IgD-negative memory B cell (primary cell): ENCODE measurements around the gene PRKCE. TPM values are rescaled to one million over a fixed set of nuclear protein-coding genes. Genes with fewer than 3 reads are reported as not detected.

Experiments used
- H3K27ac Mint-ChIP-seq, 3 donors: one replicate each; pipeline ENCODE4 v1.8.0; 2020 to 2022; ENCODE audit warnings: mild to moderate bottlenecking in 3 of 3, mixed read lengths in 3 of 3, moderate library complexity in 1 of 3
- H3K27me3 Mint-ChIP-seq: one replicate; pipeline ENCODE4 v1.8.0; 2021; ENCODE audit warnings: mixed read lengths
- H3K36me3 Mint-ChIP-seq: one replicate; pipeline ENCODE4 v1.8.0; 2020; ENCODE audit warnings: mild to moderate bottlenecking, mixed read lengths
- H3K4me1 Mint-ChIP-seq, 3 donors: one replicate each; pipeline ENCODE4 v1.8.0; 2020 to 2022; ENCODE audit warnings: mixed read lengths in 3 of 3, mild to moderate bottlenecking in 1 of 3
- H3K4me3 Mint-ChIP-seq, 4 donors: one replicate each; pipeline ENCODE4 v1.8.0; 2020 to 2022; ENCODE audit warnings: mild to moderate bottlenecking in 4 of 4, mixed read lengths in 4 of 4, moderate library complexity in 3 of 4
- H3K9me3 Mint-ChIP-seq, 3 donors: one replicate each; pipeline ENCODE4 v1.8.0; 2020 to 2021; ENCODE audit warnings: mixed read lengths in 3 of 3, mild to moderate bottlenecking in 1 of 3
- polyA plus RNA-seq: library from polyadenylated mRNA; unstranded; fragments of 300-500 nt; fragmentation: Illumina TruSeq; gene quantifications from one replicate; pipeline ENCODE4 v1.2.3, GENCODE V29; 2021

Gene PRKCE
- polyA plus RNA-seq, 1 donor from 2014 or later, result 12.7 TPM

GRCh38 chr2:46153996-46154753 is 502.7 kb downstream of the PRKCE start:
- H3K4me3 Mint-ChIP-seq, result no peak overlapping the region
- no peak overlapping the region for H3K27ac Mint-ChIP-seq
- H3K36me3 Mint-ChIP-seq, result peaks cover 15% of the 10 kb centered on the region
- no peaks in the 10 kb centered on the region for H3K9me3 Mint-ChIP-seq
- H3K4me1 Mint-ChIP-seq, result no peaks in the 10 kb centered on the region
- H3K27me3 Mint-ChIP-seq, result no peaks in the 10 kb centered on the region

GRCh38 chr2:46157072-46157965 is 505.8 kb downstream of the PRKCE start:
- Mint-ChIP-seq H3K9me3 (no peaks in the 10 kb centered on the region), H3K27me3 (no peaks in the 10 kb centered on the region), H3K27ac (no peak overlapping the region), H3K4me3 (no peak overlapping the region), H3K36me3 (peaks cover 15% of the 10 kb centered on the region), H3K4me1 (peaks cover 0 to 2% (median 0%) of the 10 kb centered on the region in 3 donors)

- Mint-ChIP-seq H3K4me1 (peaks cover 0 to 2% (median 0%) of the 10 kb centered on the region in 3 donors), H3K36me3 (peaks cover 15% of the 10 kb centered on the region), H3K27ac (no peak overlapping the region), H3K4me3 (no peak overlapping the region), H3K9me3 (no peaks in the 10 kb centered on the region), H3K27me3 (no peaks in the 10 kb centered on the region)
These were observed 506.5 kb downstream of the PRKCE start for GRCh38 chr2:46157966-46158310.

- no peaks in the 10 kb centered on the region for H3K27me3 Mint-ChIP-seq
- H3K36me3 Mint-ChIP-seq, result peaks cover 15% of the 10 kb centered on the region
- H3K4me1 Mint-ChIP-seq, result peaks cover 0 to 2% (median 0%) of the 10 kb centered on the region in 3 donors
- H3K4me3 Mint-ChIP-seq, result no peak overlapping the region
- no peaks in the 10 kb centered on the region for H3K9me3 Mint-ChIP-seq
- no peak overlapping the region for H3K27ac Mint-ChIP-seq
These were observed 507.2 kb downstream of the PRKCE start for GRCh38 chr2:46158661-46159060.

- peaks cover 0 to 2% (median 0%) of the 10 kb centered on the region in 3 donors for H3K4me1 Mint-ChIP-seq
- H3K9me3 Mint-ChIP-seq, result no peaks in the 10 kb centered on the region
- no peak overlapping the region for H3K27ac Mint-ChIP-seq
- peaks cover 13% of the 10 kb centered on the region for H3K36me3 Mint-ChIP-seq
- H3K4me3 Mint-ChIP-seq, result no peak overlapping the region
- no peaks in the 10 kb centered on the region for H3K27me3 Mint-ChIP-seq
These were observed 508.9 kb downstream of the PRKCE start for GRCh38 chr2:46160326-46160725.

GRCh38 chr2:46161315-46161714 is 509.8 kb downstream of the PRKCE start:
- Mint-ChIP-seq H3K27ac (peak overlapping the region in 1 of 3 donors; percentile 82), H3K4me1 (peaks cover 0 to 2% (median 0%) of the 10 kb centered on the region in 3 donors), H3K9me3 (no peaks in the 10 kb centered on the region), H3K36me3 (peaks cover 13% of the 10 kb centered on the region), H3K27me3 (no peaks in the 10 kb centered on the region), H3K4me3 (no peak overlapping the region)

- Mint-ChIP-seq H3K27ac (peak overlapping the region in 1 of 3 donors; percentile 82), H3K36me3 (peaks cover 9% of the 10 kb centered on the region), H3K27me3 (no peaks in the 10 kb centered on the region), H3K4me3 (no peak overlapping the region), H3K4me1 (peaks cover 0 to 2% (median 0%) of the 10 kb centered on the region in 3 donors), H3K9me3 (no peaks in the 10 kb centered on the region)
These were observed 510.4 kb downstream of the PRKCE start for GRCh38 chr2:46161911-46162310.

GRCh38 chr2:46162329-46163097 is 511.0 kb downstream of the PRKCE start:
- peaks cover 9% of the 10 kb centered on the region for H3K36me3 Mint-ChIP-seq
- H3K4me1 Mint-ChIP-seq, result peaks cover 0 to 2% (median 0%) of the 10 kb centered on the region in 3 donors
- no peaks in the 10 kb centered on the region for H3K27me3 Mint-ChIP-seq
- no peak overlapping the region for H3K27ac Mint-ChIP-seq
- H3K9me3 Mint-ChIP-seq, result no peaks in the 10 kb centered on the region
- H3K4me3 Mint-ChIP-seq, result no peak overlapping the region

- Mint-ChIP-seq H3K4me1 (peaks cover 0 to 2% (median 0%) of the 10 kb centered on the region in 3 donors), H3K9me3 (no peaks in the 10 kb centered on the region), H3K36me3 (peaks cover 9% of the 10 kb centered on the region), H3K27ac (no peak overlapping the region), H3K4me3 (no peak overlapping the region), H3K27me3 (no peaks in the 10 kb centered on the region)
These were observed 511.6 kb downstream of the PRKCE start for GRCh38 chr2:46163098-46163430.

GRCh38 chr2:46163804-46164528 is 512.5 kb downstream of the PRKCE start:
- H3K27ac Mint-ChIP-seq, result no peak overlapping the region
- H3K27me3 Mint-ChIP-seq, result no peaks in the 10 kb centered on the region
- peaks cover 9% of the 10 kb centered on the region for H3K36me3 Mint-ChIP-seq
- H3K4me3 Mint-ChIP-seq, result peak overlapping the region in 1 of 4 donors; percentile 6
- H3K4me1 Mint-ChIP-seq, result peaks cover 0 to 2% (median 0%) of the 10 kb centered on the region in 3 donors
- H3K9me3 Mint-ChIP-seq, result no peaks in the 10 kb centered on the region

- peaks cover 4% of the 10 kb centered on the region for H3K36me3 Mint-ChIP-seq
- H3K27me3 Mint-ChIP-seq, result no peaks in the 10 kb centered on the region
- H3K27ac Mint-ChIP-seq, result no peak overlapping the region
- no peaks in the 10 kb centered on the region for H3K9me3 Mint-ChIP-seq
- peaks cover 0 to 2% (median 0%) of the 10 kb centered on the region in 3 donors for H3K4me1 Mint-ChIP-seq
- H3K4me3 Mint-ChIP-seq, result no peak overlapping the region
These were observed 513.2 kb downstream of the PRKCE start for GRCh38 chr2:46164529-46165301.

- Mint-ChIP-seq H3K4me1 (peaks cover 0 to 2% (median 0%) of the 10 kb centered on the region in 3 donors), H3K36me3 (peaks cover 9% of the 10 kb centered on the region), H3K27ac (no peak overlapping the region), H3K9me3 (no peaks in the 10 kb centered on the region), H3K4me3 (no peak overlapping the region), H3K27me3 (no peaks in the 10 kb centered on the region)
These were observed 514.4 kb downstream of the PRKCE start for GRCh38 chr2:46165916-46166315.

- H3K36me3 Mint-ChIP-seq, result peaks cover 7% of the 10 kb centered on the region
- no peak overlapping the region for H3K4me3 Mint-ChIP-seq
These were observed 515.9 kb downstream of the PRKCE start for GRCh38 chr2:46167406-46167805.

GRCh38 chr2:46167924-46168323 is 516.4 kb downstream of the PRKCE start:
- no peaks in the 10 kb centered on the region for H3K4me1 Mint-ChIP-seq
- H3K36me3 Mint-ChIP-seq, result peaks cover 6% of the 10 kb centered on the region
- no peak overlapping the region for H3K4me3 Mint-ChIP-seq
- no peaks in the 10 kb centered on the region for H3K9me3 Mint-ChIP-seq
- H3K27me3 Mint-ChIP-seq, result no peaks in the 10 kb centered on the region
- no peak overlapping the region for H3K27ac Mint-ChIP-seq

More at GRCh38 chr2:46167406-46167805, 515.9 kb downstream of the PRKCE start:
- Mint-ChIP-seq H3K4me1 (no peaks in the 10 kb centered on the region), H3K27ac (no peak overlapping the region), H3K9me3 (no peaks in the 10 kb centered on the region), H3K27me3 (no peaks in the 10 kb centered on the region)
